HG03025 (cell line): ENCODE measurements around the gene FAM193A.
"Not testable (repeated sequence)": the region's sequence is repeated elsewhere in the genome, so short reads cannot be mapped to it uniquely, and the experiment has no call there.

Source experiments
- ATAC-seq: cut with Tn5 transposase; IDR thresholded peaks from one replicate; pipeline ENCODE4 v1.9.1; 2021; ENCODE audit warnings: mild to moderate bottlenecking, moderate library complexity; ENCODE audit not compliant: unreplicated experiment, low FRiP score

The FAM193A gene

DNA sequence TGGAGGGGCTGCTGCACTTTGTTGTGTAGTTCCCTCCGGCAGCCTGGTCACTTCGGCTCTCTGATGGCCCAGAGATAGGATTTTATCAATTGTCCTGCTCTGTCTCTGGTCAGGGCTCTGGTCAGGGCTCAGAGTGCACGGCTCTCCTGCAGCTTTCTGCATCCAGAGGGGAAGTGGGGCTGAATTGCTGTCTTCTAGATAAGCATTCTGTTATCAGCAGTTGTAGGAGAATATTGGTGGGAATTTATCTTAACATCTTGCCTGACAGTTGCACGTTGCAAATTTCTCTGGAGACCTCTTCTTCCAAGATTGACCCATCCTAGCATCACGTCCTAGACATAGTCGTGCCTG lies 62.8 kb downstream of the FAM193A start:
- ATAC-seq, result no peak

DNA sequence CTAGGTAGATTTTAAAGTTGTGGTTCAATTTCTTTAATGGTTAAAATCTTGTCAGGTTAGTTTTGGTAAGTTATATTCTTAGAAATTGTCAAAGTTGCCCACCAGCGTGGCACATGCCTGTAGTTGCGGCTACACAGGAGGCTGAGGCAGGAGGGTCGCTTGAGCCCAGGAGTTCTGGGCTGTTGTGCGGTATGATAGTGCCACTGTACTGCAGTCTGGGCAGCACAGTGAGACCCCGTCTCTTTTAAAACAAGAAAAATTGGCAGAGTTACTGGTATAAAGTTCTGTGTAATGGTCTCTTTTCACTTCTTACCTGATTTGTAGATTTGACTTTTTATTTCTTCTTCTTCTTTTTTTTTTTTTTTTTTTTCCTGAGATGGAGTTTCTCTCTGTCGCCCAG lies 64.4 kb downstream of the FAM193A start:
- no peak for ATAC-seq

DNA sequence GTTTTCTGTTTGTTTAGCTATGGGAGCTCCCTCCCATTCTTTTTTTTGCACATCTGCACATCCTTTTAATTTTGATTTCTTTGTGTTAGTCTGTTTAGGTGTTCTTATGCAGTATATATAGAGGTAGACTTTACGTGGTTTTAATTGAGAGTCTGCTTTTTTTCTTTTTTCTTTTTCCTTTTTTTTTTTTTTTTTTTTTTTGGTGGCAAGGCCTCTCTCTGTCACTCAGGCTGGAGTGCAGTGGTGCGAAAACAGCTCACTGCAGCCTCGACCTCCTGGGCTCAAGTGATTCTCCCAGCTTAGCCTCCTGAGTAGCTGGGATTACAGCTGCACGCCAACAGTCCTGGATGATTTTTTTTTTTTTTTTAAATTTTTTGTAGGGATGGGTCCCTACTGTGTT lies 68.2 kb downstream of the FAM193A start:
- ATAC-seq, result no peak

DNA sequence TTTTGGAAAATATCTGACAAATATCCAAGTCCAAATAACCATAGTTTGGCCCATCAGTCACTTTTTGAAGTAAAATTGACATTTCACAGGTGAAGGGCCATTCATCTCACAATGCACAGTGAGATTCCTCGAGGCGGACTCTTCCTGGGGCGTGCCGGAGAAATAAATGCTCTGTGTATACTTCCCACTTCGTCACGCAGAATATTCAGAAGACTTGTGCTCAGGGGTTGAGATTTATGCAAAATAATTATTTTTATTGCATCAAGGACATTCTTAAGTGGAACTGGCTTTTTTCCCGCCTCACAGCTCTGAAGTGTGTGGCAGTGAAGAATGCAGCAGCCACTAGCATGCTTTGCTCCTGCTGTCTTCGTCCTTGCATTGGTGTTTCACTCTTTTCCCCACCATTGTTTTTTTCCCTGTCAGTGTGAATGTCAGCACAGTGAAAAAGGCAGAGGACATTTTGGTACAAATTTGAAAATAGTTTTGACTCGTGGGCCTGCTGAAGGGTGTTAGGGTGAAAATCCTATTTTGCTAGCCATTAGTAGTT lies 70.6 kb downstream of the FAM193A start:
- ATAC-seq, result no peak

DNA sequence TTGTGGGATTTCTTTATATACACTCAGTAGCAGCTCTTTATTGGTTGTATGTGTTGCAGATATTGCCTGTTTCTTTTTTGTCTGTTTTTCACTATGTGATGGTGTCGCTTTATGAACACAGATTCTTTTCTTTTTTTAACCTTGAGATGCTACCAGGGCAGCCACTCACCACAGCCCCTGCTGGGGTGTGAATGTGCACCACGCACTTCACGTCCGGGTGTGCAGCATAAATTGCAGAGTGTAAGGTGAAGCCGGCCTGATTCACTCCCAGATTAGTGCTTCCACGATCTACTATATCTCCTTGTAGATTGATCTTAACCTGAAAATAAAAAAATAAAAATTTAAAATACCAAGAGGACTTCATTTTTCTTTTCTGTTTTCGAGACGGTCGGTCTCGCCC lies 71.4 kb downstream of the FAM193A start:
- ATAC-seq, result no peak

DNA sequence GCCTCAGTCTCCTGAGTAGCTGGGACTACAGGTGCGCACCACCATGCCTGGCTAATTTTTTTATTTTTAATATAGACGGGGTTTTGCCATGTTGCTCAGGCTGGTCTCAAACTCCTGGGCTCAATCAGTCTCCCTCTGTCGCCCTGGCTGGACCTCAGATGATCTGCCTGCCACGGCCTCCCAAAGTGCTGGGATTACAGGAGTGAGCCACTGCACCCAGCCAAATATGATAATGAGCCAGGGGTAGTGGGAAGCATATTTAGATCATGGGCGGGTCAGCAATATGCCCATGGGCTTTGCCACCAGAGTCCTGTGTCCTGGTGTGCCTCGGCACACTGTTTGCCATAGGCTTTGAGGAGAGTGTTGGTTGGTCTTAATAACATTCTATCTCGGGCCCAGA lies 71.8 kb downstream of the FAM193A start:
- no peak for ATAC-seq

DNA sequence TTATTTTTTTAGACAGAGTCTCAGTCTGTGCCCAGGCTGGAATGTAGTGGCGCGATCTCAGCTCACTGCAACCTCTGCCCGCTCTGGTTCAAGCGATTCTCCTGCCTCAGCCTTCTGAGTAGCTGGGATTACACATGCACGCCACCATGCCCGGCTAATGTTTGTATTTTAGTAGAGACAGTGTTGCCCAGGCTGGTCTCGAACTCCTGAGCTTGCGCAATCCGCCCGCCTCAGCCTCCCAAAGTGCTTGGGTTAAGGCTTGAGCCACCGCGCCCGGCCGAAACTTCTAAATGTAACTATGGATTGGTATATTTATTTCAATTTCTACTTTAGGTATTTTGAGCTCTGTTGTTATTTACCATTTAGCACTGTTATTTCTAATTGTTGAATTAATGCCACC lies 79.4 kb downstream of the FAM193A start:
- ATAC-seq, result no peak

DNA sequence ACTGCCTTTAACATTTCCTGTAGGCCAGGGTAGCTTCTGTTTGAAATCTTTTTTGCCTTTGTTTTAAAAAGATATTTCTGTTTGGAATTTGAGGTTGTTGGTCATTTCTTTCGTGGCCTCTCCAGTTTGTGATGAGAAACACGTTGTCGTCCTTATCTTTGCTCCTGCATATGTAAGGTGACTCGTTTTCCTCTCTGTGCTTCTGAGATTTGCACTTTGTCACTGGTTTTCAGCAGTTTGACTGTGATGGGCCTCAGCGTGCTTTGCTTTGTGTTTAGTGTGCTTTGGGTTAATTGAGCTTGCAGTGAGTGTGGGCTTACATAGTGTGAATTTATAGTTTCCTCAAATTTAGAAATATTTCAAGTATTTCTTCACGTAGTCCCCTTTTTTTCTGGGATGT lies 81.5 kb downstream of the FAM193A start:
- ATAC-seq, result no peak

DNA sequence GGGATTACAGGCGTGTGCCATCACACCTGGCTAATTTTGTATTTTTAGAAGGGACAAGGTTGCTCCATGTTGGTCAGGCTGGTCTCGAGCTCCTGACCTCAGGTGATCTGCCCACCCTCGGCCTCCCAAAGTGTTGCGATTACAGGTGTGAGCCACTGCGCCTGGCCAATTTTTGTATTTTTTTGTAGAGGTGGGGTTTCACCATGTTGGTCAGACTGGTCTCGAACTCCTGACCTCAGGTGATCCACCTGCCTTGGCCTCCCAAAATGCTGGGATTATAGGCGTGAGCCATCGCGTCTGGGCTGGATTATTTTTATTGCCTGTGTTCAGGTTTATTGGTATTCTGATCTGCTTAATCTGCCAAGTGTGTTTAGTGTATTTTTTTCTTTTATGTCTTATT lies 82.3 kb downstream of the FAM193A start:
- ATAC-seq, result not testable (repeated sequence)

DNA sequence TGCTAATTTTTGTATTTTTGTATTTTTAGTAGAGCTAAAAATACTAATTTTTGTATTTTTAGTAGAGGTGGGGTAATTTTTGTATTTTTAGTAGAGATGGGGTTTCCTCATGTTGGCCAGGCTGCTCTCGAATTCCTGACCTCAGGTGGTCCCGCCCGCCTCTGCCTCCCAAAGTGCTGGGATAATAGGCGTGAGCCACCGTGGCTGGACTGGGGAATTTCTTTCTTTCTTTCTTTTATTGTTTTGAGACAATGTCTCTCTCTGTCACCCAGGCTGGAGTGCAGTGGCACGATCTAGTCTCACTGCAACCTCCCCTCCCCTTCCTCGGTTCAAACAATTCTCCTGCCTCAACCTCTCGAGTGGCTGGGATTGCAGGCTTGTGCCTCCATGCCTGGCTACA lies 83.0 kb downstream of the FAM193A start:
- no peak for ATAC-seq

DNA sequence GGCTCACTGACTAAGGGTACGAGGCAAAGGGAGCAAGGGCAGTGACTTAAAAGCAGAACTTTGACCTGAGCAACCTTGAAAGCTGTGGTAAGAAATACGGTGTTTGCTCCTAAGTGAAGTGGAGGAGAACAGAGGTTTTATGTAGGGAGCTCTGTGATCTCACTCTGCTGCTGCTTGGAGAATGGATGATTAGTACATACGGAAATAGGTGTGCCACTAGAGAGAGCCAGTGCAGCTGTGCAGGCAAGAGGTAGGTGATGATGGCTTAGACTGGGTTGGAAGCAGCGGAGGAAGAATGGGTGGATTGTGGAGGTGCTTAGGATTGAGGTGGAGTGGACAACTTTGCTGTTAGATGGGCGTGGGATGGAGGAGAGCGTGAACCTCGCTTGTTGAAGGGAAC lies 85.0 kb downstream of the FAM193A start:
- ATAC-seq, result no peak

DNA sequence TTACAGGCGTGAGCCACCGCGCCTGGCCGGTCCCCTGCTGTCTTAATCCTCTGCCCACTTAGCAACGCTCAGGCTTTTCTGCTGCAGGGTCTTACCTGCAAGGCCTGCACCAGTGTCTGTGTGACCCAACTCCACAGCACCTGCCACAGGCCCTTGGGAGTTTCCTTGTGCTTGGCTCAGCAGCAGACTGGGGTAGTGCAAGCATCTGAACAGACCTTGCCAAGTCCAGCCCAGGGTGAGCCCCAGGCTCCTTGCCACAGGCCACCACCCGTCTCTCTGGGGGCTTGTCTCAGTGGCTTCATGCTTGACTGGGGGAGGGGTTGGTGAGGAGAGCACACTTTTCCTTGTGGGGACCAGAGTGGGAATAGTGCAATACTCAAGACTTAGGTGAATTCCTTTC lies 87.0 kb downstream of the FAM193A start:
- ATAC-seq, result no peak

DNA sequence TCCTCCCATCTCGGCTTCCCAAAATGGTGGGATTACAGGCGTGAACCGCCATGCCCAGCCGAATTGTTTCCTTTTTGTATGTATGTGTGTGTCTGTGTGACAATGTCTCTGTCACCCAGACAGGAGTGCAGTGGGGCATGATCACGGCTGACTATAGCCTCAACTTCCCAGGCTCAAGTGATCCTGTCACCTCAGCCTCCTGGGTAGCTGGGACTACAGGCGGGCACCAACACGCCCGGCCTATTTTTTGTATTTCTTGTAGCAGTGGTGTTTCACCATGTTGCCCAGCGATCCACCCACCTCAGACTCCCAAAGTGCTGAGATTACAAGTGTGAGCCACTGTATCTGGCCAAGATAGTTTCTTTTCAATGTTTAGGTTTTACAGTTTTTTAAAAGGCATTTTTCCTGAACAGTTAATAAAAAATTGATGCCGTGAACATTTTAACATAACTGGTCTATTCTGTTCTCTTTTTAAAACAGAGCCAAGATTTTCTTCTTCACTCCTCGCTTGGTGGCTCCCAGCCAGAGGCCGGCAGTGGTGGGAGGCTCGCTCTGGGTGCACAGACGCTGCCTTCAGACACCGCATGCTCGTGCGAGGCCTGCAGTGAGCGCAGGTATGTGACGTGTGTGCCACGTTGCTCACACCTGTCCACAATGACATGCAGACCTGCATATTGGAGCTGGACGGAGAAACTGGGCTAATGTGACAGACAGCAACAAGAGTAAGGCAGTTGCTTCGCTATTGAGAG lies 88.5 kb downstream of the FAM193A start:
- ATAC-seq, result no peak

DNA sequence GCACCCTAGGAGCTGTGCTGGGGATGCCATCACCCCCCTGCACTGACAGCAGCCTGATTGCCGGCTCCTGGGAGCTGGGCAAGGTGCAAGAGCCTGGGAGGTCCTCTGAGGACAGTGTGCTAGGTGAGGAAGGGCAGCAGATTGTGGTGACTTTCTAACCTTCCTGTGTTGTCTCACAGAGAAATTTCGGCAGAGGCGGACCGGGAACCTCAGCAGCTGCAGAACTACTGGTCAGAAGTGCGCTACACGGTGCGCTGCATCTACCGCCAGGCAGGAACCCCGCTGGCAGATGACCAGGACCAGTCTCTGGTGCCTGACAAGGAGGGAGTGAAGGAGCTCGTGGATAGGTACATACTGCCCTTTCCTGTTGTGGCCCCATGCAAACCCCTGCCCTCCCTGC lies 89.8 kb downstream of the FAM193A start:
- ATAC-seq, result no peak

DNA sequence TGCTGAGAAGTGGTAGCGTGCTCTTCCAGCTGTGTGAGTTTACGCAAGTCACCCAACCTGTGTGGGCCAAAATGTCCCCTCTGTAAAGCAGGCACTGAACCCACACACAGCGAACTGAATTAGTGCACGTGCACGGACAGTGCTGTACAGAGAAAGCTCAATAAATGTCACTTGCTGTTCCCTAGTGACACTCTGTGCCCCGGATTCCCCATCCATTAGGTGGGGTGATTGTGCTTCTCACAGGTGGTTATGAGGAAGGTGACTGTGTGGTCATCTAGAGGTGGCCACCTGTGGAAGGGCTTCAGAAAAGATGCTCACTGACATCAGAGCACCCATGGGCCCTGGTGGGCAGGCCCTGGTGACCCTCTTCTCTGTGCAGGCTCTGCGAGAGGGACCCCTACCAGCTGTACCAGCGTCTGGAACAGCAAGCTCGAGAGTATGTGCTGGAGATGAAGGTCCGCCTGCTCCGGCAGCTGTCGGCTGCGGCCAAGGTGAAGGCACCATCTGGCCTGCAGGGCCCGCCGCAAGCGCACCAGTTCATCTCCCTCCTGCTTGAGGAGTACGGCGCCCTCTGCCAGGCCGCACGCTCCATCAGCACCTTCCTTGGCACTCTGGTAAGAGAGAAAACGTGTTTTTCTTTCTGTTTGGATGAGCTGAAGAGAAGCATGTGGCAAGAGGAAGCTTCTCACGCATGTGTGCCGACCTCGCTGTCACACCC lies 94.3 kb downstream of the FAM193A start:
- no peak for ATAC-seq

DNA sequence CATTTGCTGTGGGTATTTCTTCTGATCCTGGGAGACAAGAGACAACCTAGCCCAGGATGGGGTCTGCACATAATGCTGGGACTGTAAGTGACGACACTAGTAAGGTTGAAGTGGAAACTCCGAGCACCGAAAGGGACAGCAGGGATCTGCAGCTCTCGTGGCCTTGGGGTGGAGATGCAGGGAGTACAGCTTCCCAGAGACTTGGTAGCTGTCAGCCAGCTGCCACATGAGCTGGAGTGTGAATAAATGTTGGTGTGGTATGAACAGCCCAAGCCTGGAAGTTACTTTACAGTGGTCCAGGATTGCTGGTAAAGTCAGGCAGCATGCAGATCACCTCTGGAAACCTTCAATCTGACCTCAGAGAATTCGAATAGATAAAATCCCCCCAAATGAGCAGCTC lies 97.6 kb downstream of the FAM193A start:
- no peak for ATAC-seq

DNA sequence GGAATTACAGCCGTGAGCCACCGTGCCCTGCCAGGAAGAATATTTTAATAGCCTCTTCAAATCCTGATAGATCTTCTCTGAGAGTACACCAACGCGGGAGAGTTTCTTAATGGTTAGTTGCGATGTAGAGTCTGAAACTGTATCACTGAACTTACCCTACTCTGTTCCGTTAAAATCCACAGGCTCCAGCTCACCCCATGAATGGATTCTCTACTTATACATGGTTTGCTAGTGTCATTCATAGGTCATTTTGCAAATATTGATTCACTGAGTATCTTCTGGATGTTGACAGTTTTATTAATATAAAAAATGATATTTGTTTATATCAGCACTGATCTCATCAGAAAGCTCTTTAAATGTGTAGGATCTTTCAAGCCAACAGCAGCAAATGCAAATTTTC lies 99.9 kb downstream of the FAM193A start:
- no peak for ATAC-seq

DNA sequence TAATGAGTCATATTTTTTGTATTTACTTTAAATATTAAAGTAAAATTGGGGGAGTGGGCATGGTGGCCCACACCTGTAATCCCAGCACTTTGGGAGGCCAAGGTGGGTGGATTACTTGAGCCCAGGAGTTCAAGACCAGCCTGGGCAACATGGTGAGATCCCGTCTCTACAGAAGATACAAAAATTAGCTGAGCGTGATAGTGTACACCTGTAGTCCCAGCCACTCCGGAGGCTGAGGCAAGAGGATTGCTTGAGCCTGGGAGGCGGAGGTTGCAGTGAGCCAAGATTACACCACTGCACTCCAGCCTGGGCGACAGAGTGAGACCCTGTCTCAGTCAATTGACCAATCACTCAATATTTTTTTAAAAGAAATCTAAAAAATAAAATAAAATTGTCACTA lies 100.5 kb downstream of the FAM193A start:
- not testable (repeated sequence) for ATAC-seq

DNA sequence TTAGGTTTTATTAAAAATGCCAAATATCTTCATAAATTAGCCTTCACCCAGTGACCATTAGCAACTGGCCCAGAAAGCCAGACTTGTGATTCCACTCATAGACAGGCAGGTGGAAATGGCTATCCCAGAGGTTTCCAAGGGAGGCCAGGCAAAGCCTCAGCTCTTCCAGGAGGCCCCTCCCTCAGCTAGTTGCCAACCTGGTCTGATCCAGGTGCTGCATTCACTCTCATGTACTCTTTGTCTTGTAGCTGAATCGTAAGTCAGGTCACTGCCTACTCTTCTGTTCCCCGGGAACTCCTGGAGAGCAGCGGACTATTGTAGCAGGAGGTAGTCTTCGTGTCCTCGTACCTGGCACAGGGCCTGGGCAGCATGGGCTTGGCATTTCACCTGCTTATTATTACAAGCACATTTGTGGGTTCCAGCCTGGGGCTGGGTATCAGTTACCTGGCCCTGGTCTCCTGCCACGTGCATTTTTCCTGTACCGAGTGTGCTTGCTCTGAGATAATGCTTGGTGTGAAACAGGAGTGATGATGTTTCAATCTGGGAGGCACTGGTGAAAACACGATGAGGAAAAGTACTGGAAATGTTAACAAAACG lies 101.6 kb downstream of the FAM193A start:
- no peak for ATAC-seq

DNA sequence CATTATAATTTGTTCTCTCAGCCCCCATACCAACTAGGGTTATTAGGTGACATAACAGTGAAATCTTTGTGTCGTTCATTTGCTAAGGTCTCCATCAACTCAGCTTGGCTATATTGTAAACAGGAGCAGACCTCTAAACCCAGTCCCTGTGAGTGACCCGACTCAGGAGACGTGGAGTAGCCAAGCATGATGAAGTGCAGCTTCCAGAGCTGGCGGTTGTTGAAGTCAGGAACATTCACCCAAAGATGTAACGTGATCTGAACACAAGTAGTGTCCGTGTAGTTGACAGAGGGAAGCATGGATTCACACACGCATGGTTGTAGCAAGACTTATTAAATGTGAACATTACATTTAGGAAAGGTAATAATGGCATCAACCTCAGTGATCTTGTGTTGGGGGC lies 102.3 kb downstream of the FAM193A start:
- ATAC-seq, result no peak

DNA sequence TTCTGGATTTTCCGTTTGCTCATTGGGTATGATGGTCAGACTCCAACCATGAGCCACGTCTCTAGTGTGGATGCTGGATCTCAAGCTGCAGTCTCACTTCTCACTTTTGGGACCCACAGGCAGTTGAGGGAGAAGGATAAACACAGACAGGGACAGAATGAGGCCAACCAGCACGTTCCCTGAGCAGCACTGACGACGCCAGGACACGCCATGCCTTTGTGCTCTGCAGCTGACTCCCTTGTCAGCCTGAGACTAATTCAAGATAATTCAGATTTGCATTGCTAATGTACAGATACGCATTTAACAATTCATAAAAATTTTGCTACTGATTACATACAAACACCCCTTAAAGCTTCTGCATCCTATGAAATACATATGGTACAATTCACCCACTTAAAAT lies 106.5 kb downstream of the FAM193A start:
- ATAC-seq, result no peak

DNA sequence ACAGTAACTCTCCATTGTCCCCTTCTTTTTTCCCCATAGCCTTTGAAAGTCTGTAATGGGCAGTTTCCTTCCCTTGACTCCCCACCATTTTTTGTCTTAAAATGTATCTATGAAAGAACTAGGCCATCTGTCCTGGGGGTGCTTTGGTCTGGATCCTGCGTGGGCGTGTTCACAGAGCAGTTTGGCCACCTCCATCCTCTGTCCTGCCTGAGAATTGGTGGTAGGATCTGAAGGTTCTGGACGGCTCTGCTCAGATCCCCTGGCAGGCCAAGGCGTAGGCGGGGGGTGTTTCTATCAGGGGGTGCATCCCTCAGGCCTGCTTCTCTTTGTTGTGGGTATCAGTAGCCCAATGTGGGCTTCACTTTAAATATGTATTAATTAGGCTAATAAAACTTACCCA lies 107.1 kb downstream of the FAM193A start:
- ATAC-seq, result no peak
